ENCODE data around the gene NIPSNAP2.
"Not testable (repeated sequence)": the region's sequence is repeated elsewhere in the genome, so short reads cannot be mapped to it uniquely, and the experiment has no call there.

NIPSNAP2 gene

GRCh38 chr7:56046721-56047445, 82.5 kb downstream of the NIPSNAP2 start:
- DNase-seq (ENCODE audit: low read depth, low spot score), result no peak
- Histone ChIP-seq H3K4me1 (ENCODE audit: control insufficient read depth, insufficient read depth, low read length) (no peaks in the 10 kb centered on the region), H3K4me3 (ENCODE audit: low read length) (no peak overlapping the region), H3K9me3 (ENCODE audit: control insufficient read depth, insufficient read depth, low read length) (no peaks in the 10 kb centered on the region), H3K27me3 (ENCODE audit: control insufficient read depth, insufficient read depth, low read length) (no peaks in the 10 kb centered on the region), H3K36me3 (ENCODE audit: control insufficient read depth, insufficient read depth, low read length) (no peaks in the 10 kb centered on the region; the same call in 1 of the 2 replicates), H3K27ac (ENCODE audit: low read length) (no peak overlapping the region)
- no CpG with 5 or more reads among the region's 5 CpGs for WGBS (ENCODE audit: insufficient coverage, insufficient read length)

GRCh38 chr7:56047446-56048116, 83.2 kb downstream of the NIPSNAP2 start:
- DNase-seq (ENCODE audit: low read depth, low spot score); H3K27me3 ChIP-seq (ENCODE audit: control insufficient read depth, insufficient read depth, low read length); H3K4me3 ChIP-seq (ENCODE audit: low read length); H3K4me1 ChIP-seq (ENCODE audit: control insufficient read depth, insufficient read depth, low read length); H3K9me3 ChIP-seq (ENCODE audit: control insufficient read depth, insufficient read depth, low read length); H3K36me3 ChIP-seq (ENCODE audit: control insufficient read depth, insufficient read depth, low read length); H3K27ac ChIP-seq (ENCODE audit: low read length): not testable (repeated sequence)
- WGBS (ENCODE audit: insufficient coverage, insufficient read length), result no CpG with 5 or more reads among the region's 11 CpGs

GRCh38 chr7:56048245-56048644, 83.9 kb downstream of the NIPSNAP2 start:
- no peak for DNase-seq (ENCODE audit: low read depth, low spot score)
- Histone ChIP-seq H3K36me3 (ENCODE audit: control insufficient read depth, insufficient read depth, low read length) (peaks cover under 1% of the 10 kb centered on the region; the same call in 1 of the 2 replicates), H3K9me3 (ENCODE audit: control insufficient read depth, insufficient read depth, low read length) (no peaks in the 10 kb centered on the region), H3K27me3 (ENCODE audit: control insufficient read depth, insufficient read depth, low read length) (no peaks in the 10 kb centered on the region), H3K27ac (ENCODE audit: low read length) (no peak overlapping the region), H3K4me3 (ENCODE audit: low read length) (no peak overlapping the region), H3K4me1 (ENCODE audit: control insufficient read depth, insufficient read depth, low read length) (no peaks in the 10 kb centered on the region)
- no CpG with 5 or more reads among the region's 1 CpG for WGBS (ENCODE audit: insufficient coverage, insufficient read length)

GRCh38 chr7:56048763-56049162, 84.4 kb downstream of the NIPSNAP2 start:
- no CpG with 5 or more reads among the region's 8 CpGs for WGBS (ENCODE audit: insufficient coverage, insufficient read length)

More at GRCh38 chr7:56048763-56049162, 84.4 kb downstream of the NIPSNAP2 start:
- DNase-seq (ENCODE audit: low read depth, low spot score); H3K4me1 ChIP-seq (ENCODE audit: control insufficient read depth, insufficient read depth, low read length); H3K27me3 ChIP-seq (ENCODE audit: control insufficient read depth, insufficient read depth, low read length); H3K36me3 ChIP-seq (ENCODE audit: control insufficient read depth, insufficient read depth, low read length); H3K9me3 ChIP-seq (ENCODE audit: control insufficient read depth, insufficient read depth, low read length); H3K4me3 ChIP-seq (ENCODE audit: low read length); H3K27ac ChIP-seq (ENCODE audit: low read length): not testable (repeated sequence)
